ENCODE results near the gene CRABP2. TPM values are rescaled to one million over a fixed set of nuclear protein-coding genes. Genes with fewer than 3 reads are reported as not detected.

CRABP2 gene
- total and polyA plus RNA-seq, 10 of the 15 experiments (the other 5 are each of a cell fraction or from before 2014, with no cell fraction given) = 0.21 to 1.3 (median 0.41) TPM

- TF ChIP-seq, protein P1, sequence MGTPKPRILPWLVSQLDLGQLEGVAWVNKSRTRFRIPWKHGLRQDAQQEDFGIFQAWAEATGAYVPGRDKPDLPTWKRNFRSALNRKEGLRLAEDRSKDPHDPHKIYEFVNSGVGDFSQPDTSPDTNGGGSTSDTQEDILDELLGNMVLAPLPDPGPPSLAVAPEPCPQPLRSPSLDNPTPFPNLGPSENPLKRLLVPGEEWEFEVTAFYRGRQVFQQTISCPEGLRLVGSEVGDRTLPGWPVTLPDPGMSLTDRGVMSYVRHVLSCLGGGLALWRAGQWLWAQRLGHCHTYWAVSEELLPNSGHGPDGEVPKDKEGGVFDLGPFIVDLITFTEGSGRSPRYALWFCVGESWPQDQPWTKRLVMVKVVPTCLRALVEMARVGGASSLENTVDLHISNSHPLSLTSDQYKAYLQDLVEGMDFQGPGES (IDR thresholded peaks at IDR 0.05) = no peak
Measured at GRCh38 chr1:156692441-156692924, 12.9 kb downstream of the CRABP2 start (continued).

DNA sequence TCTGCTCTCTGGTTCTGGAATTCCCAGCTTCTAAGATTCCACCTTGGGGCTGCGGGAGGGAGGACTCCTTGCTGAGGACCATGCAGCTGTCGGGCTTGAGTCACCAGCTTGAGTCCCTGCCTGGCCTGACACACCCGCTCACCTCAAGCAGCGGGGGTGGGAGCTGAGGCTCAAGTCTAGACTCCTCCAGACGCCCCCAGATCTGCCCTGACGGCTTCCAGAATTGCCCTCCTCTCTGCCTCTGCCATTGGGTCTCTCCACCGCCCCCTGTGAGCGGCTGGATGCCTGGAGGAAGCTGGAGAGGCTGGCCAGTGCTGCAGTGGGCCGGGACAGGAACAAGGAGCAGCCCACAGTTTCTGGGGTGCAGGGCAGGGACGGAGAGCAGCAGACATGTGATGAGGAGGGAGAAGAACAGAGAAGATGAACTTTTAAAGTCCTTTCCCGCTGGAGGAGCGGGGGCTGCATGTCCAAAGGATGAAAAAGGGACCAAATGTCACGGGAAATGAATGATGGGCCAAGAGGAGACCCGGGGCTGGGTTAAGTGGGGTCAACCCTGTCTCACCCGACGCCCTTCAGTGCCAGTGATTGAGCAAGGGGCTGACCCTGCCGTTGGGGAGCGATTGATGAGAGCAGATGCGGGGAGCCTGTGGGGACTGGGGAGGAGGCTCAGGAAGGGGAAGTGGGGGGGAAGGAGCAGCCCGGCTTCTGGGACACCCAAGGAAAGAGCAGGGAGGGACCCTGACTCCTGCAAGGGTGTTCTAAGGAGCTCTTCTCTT, 13.5 kb downstream of the CRABP2 start:
- DNase-seq (ENCODE audit: low read depth, low spot score) = no peak
- no peak overlapping the region for H2AFZ ChIP-seq (ENCODE audit: control insufficient read depth, low read depth, low read length)
- intact Hi-C loops (cut with micrococcal nuclease; ENCODE audit: unreplicated experiment) = no loop called here
- FAIRE-seq = no peak
- no peak overlapping the region for H3K4me3 ChIP-seq
- no peaks in the 10 kb centered on the region for H3K4me1 ChIP-seq (ENCODE audit: control insufficient read depth, insufficient read depth, low read length)
- ChIA-PET SMC1A (ENCODE audit: uncharacterized antibody, unreplicated experiment) (interaction anchor here (1.1 to 4.0 kb wide), 3 partner anchors 15 to 169 kb away, joined by 3 to 168 read pairs (median 29); partner anchors contain the start of genes ISG20L2, METTL25B and NTRK1), POLR2A (interaction anchor here (0.7 kb wide), 1 partner anchor 34 kb away, joined by 3 read pairs; no protein-coding TSS in a partner anchor), CTCF (interaction anchor here (1.0 to 11.1 kb wide), 9 partner anchors 9 to 199 kb away, joined by 3 to 433 read pairs (median 68); partner anchors contain the start of genes CRABP2, INSRR, ISG20L2 and METTL25B), RAD21 (ENCODE audit: unreplicated experiment) (interaction anchor here (4.3 to 10.2 kb wide), 3 partner anchors 15 to 168 kb away, joined by 28 to 173 read pairs (median 57); partner anchors contain the start of genes CRABP2, INSRR, ISG20L2 and METTL25B)
- no peak overlapping the region for H3K4me2 ChIP-seq (ENCODE audit: control insufficient read depth, insufficient read depth)
- H3K27ac ChIP-seq (ENCODE audit: control insufficient read depth, insufficient read depth) = no peak overlapping the region
- in situ Hi-C loops (cut with MboI) = no loop called here
- H3K79me2 ChIP-seq (ENCODE audit: control insufficient read depth, insufficient read depth, low read length) = no peaks in the 10 kb centered on the region
- no peak overlapping the region for H3K9ac ChIP-seq (ENCODE audit: control insufficient read depth, insufficient read depth, low read length)
- no peak for ATAC-seq
- peaks cover 18 to 33% of the 10 kb centered on the region in 2 experiments for H3K27me3 ChIP-seq (replicated peaks in 1 of 2; ENCODE audit: control insufficient read depth in 2 of 2, insufficient read depth in 2 of 2, low read length in 1 of 2)
- TF ChIP-seq NRF1 (conservative IDR thresholded peaks at IDR 0.05; ENCODE audit: low read depth, low read length) (no peak), MTA2 (IDR thresholded peaks at IDR 0.05; ENCODE audit: low read depth) (no peak), RAD51 (IDR thresholded peaks at IDR 0.05) (no peak), IKZF1 (conservative IDR thresholded peaks at IDR 0.05) (no peak), RCOR1 (conservative IDR thresholded peaks at IDR 0.05; ENCODE audit: low read depth, low read length) (no peak), EGR1 (IDR thresholded peaks at IDR 0.05; ENCODE audit: borderline replicate concordance in 1 of 2, low read depth in 2 of 2, low read length in 2 of 2) (no peak), SMAD1 (IDR thresholded peaks at IDR 0.05; ENCODE audit: low read depth, partially characterized antibody) (no peak), SPI1 (IDR thresholded peaks at IDR 0.05; ENCODE audit: borderline replicate concordance, insufficient read depth, low read depth, low read length) (no peak), TAF1 (IDR thresholded peaks at IDR 0.05; ENCODE audit: borderline replicate concordance, low read depth, low read length) (no peak), ESRRA (IDR thresholded peaks at IDR 0.05; ENCODE audit: low read length) (no peak), ZNF274 (IDR thresholded peaks at IDR 0.05; ENCODE audit: insufficient read depth, insufficient read length) (no peak), GATAD2B (conservative IDR thresholded peaks at IDR 0.05; ENCODE audit: low read depth) (no peak)
- TF ChIP-seq, protein P1 (IDR thresholded peaks at IDR 0.05) = no peak
- TF ChIP-seq, protein P2, sequence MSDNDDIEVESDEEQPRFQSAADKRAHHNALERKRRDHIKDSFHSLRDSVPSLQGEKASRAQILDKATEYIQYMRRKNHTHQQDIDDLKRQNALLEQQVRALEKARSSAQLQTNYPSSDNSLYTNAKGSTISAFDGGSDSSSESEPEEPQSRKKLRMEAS (IDR thresholded peaks at IDR 0.05; ENCODE audit: low read depth, low read length) = no peak
- TF ChIP-seq, protein P3, sequence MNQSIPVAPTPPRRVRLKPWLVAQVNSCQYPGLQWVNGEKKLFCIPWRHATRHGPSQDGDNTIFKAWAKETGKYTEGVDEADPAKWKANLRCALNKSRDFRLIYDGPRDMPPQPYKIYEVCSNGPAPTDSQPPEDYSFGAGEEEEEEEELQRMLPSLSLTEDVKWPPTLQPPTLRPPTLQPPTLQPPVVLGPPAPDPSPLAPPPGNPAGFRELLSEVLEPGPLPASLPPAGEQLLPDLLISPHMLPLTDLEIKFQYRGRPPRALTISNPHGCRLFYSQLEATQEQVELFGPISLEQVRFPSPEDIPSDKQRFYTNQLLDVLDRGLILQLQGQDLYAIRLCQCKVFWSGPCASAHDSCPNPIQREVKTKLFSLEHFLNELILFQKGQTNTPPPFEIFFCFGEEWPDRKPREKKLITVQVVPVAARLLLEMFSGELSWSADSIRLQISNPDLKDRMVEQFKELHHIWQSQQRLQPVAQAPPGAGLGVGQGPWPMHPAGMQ (IDR thresholded peaks at IDR 0.05; ENCODE audit: borderline replicate concordance) = no peak
- TF ChIP-seq, protein P4, sequence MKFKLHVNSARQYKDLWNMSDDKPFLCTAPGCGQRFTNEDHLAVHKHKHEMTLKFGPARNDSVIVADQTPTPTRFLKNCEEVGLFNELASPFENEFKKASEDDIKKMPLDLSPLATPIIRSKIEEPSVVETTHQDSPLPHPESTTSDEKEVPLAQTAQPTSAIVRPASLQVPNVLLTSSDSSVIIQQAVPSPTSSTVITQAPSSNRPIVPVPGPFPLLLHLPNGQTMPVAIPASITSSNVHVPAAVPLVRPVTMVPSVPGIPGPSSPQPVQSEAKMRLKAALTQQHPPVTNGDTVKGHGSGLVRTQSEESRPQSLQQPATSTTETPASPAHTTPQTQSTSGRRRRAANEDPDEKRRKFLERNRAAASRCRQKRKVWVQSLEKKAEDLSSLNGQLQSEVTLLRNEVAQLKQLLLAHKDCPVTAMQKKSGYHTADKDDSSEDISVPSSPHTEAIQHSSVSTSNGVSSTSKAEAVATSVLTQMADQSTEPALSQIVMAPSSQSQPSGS (IDR thresholded peaks at IDR 0.05; ENCODE audit: low read length) = no peak
- no peaks in the 10 kb centered on the region for H3K9me3 ChIP-seq (replicated peaks; ENCODE audit: control insufficient read depth, insufficient read depth, low read length)
- 6% methylated on average over 16 of the region's 20 CpGs for WGBS (ENCODE audit: insufficient coverage, insufficient replicate concordance, low lambda C conversion rate, missing lambda C conversion rate)
- BruUV-seq (replicated peaks) = no TSS peak
- peaks cover 4% of the 10 kb centered on the region; the same call in 1 of the 2 replicates for H4K20me1 ChIP-seq (ENCODE audit: control insufficient read depth, insufficient read depth)
- no peaks in the 10 kb centered on the region for H3K36me3 ChIP-seq (ENCODE audit: control insufficient read depth in 2 of 2, insufficient read depth in 2 of 2, low read length in 1 of 2)

Data from GM12878 (cell line).